Lung (tissue), 16 donors: Measurements from ENCODE around the gene LCE7A. TPM values are rescaled to one million over a fixed set of nuclear protein-coding genes. Genes with fewer than 3 reads are reported as not detected.

Experiments used
- ATAC-seq: fragments of 200-7000 bp; cut with Tn5 transposase; one replicate; pipeline ENCODE4 v1.9.1; 2020; ENCODE audit warnings: moderate number of reproducible peaks; ENCODE audit not compliant: insufficient read depth, low FRiP score
- DNase-seq, 3 donors: peaks; one replicate each; pipeline ENCODE4 v3.0.0-alpha.2; 2013 to 2017
- H3K27ac ChIP-seq, 2 donors: one replicate each; pipeline ENCODE4 v1.5.1; 2013; ENCODE audit warnings: mild to moderate bottlenecking in 2 of 2, moderate library complexity in 2 of 2, control low read depth in 1 of 2, inconsistent platforms in 1 of 2, low read depth in 1 of 2, low read length in 1 of 2
- H3K27me3 ChIP-seq, 3 donors: one replicate each; pipeline ENCODE4 v1.5.1; 2013; ENCODE audit warnings: low read length in 2 of 3; ENCODE audit not compliant: control insufficient read depth in 3 of 3, insufficient read depth in 3 of 3
- H3K36me3 ChIP-seq, 4 donors: one replicate each; pipeline ENCODE4 v1.5.1; 2013; ENCODE audit warnings: low read length in 4 of 4, mild to moderate bottlenecking in 1 of 4, moderate library complexity in 1 of 4; ENCODE audit not compliant: control insufficient read depth in 4 of 4, insufficient read depth in 4 of 4
- H3K4me1 ChIP-seq, 5 donors: one replicate each; pipeline ENCODE4 v1.5.1; 2013; ENCODE audit warnings: low read length in 5 of 5, mild to moderate bottlenecking in 2 of 5, moderate library complexity in 1 of 5; ENCODE audit not compliant: control insufficient read depth in 5 of 5, insufficient read depth in 5 of 5
- H3K4me3 ChIP-seq: one replicate; pipeline ENCODE4 v1.5.1; 2013; ENCODE audit warnings: mild to moderate bottlenecking, control low read depth, moderate library complexity
- H3K9ac ChIP-seq, 2 donors: one replicate each; pipeline ENCODE4 v1.5.1; 2013; ENCODE audit warnings: low read length in 2 of 2, control low read depth in 1 of 2; ENCODE audit not compliant: insufficient read depth in 1 of 2
- H3K9me3 ChIP-seq, 4 donors: one replicate each; pipeline ENCODE4 v1.5.1; 2013; ENCODE audit warnings: low read length in 3 of 4, mild to moderate bottlenecking in 1 of 4, moderate library complexity in 1 of 4; ENCODE audit not compliant: control insufficient read depth in 4 of 4, insufficient read depth in 3 of 4
- CTCF ChIP-seq: IDR thresholded peaks from 2 replicates; pipeline ENCODE4 v1.5.1; 2012; ENCODE audit warnings: mild to moderate bottlenecking; ENCODE audit errors: control extremely low read depth, extremely low read depth
- WGBS, 2 donors: extraction: QIAGEN DNeasy Blood & Tissue Kit; methylation state at CpG; one replicate each; pipeline ENCODE4 v1.1.7; 2013; 5-methylcytosine and 5-hydroxymethylcytosine counted together
- long read RNA-seq, 5 donors: transcript quantifications; one replicate each; lab custom pipeline, GENCODE V29; 2026
- polyA plus RNA-seq, 2 donors: library from polyadenylated mRNA; stranded (reverse); fragments of 200-250 nt; gene quantifications; one replicate each; pipeline ENCODE4 v1.2.1, GENCODE V29; 2013
- total RNA-seq, 2 donors: library from RNA; depleted of rRNA in 1 of 2; stranded (reverse); fragments of >200 nt in 1 of 2; gene quantifications; one replicate each; pipeline ENCODE4 v1.2.1, GENCODE V29; 2014 to 2021
- donor health status: control.
- donor health status: control.
- donor health status: Bipolar disorder and iron deficiency.
- donor health status: healthy.
- donor health status: DM: yes; HTN: yes; CAD: no.

Gene LCE7A
- not detected for total RNA-seq
- not detected for polyA plus RNA-seq
- long read RNA-seq, donor 1: 0 reads
- long read RNA-seq, donor 2: 0 reads
- long read RNA-seq, donor 3: 0 reads
- long read RNA-seq, donor 4: 0 reads
- long read RNA-seq, donor 5: 0 reads

GRCh38 chr1:152859696-152860095 lies at the start of gene LCE7A:
TSS of gene LCE7A (plus strand) at chr1:152859996. CDS start at chr1:152860698, 702 bp downstream.
- Histone ChIP-seq H3K9ac (no peak within 1 kb of the TSS), H3K4me1 (peaks cover 0 to 2% (median 0%) of the 10 kb centered on the region in 5 donors), H3K27ac (no peak within 1 kb of the TSS), H3K36me3 (no peaks in the 10 kb centered on the region), H3K4me3 (no peak within 1 kb of the TSS), H3K27me3 (peaks cover 0 to 3% (median 0%) of the 10 kb centered on the region in 3 donors), H3K9me3 (peaks cover 0 to 3% (median 0%) of the 10 kb centered on the region in 4 donors)
- TF ChIP-seq CTCF: no peak
- ATAC-seq (no peak), DNase-seq (no peak)
- 85 to 93% methylated on average over 3 of the region's 3 CpGs for WGBS, 2 donors

DNA sequence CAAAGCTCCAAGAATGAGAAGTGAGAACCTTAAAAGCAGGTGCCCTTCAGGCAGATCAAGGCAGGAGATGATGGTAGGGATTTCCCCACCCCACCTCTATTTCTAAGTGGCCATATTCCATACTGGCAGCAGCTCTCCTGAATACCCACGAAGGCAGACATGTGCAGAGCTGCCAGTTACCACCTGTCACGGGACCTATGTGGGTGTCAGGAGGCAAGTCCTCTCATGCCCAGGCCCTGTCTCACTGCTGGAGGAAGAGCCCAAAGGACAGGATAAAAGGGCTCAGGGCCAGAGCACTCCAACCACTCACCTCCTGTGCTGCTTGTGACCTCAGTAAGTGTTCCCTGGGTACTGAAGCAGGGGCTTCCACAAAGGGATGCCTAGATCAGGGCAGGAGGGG lies 48.7 kb upstream of the LCE7A start:
- Histone ChIP-seq H3K9me3 (peaks cover 0 to 3% (median 0%) of the 10 kb centered on the region in 4 donors), H3K4me1 (no peaks in the 10 kb centered on the region), H3K4me3 (no peak overlapping the region), H3K27ac (no peak overlapping the region), H3K9ac (no peak overlapping the region), H3K27me3 (no peaks in the 10 kb centered on the region), H3K36me3 (no peaks in the 10 kb centered on the region)
- 72 to 75% methylated on average over 2 of the region's 2 CpGs for WGBS, 2 donors
- DNase-seq: no peak
- no peak for ATAC-seq
- TF ChIP-seq CTCF: no peak

- Histone ChIP-seq H3K9me3 (peaks cover 0 to 3% (median 0%) of the 10 kb centered on the region in 4 donors), H3K36me3 (no peaks in the 10 kb centered on the region), H3K9ac (no peak within 1 kb of the TSS), H3K4me1 (no peaks in the 10 kb centered on the region), H3K27ac (no peak within 1 kb of the TSS), H3K27me3 (no peaks in the 10 kb centered on the region), H3K4me3 (no peak within 1 kb of the TSS)
- TF ChIP-seq CTCF: no peak
- DNase-seq (no peak), ATAC-seq (no peak)
- WGBS, 2 donors: 66 to 67% methylated on average over 2 of the region's 2 CpGs
Measured at GRCh38 chr1:152811671-152812070, 48.1 kb upstream of the LCE7A start, which contains the start of gene LCE1B. TSS of gene LCE1B (plus strand) at chr1:152811971. CDS start at chr1:152812447, 476 bp downstream.

DNA sequence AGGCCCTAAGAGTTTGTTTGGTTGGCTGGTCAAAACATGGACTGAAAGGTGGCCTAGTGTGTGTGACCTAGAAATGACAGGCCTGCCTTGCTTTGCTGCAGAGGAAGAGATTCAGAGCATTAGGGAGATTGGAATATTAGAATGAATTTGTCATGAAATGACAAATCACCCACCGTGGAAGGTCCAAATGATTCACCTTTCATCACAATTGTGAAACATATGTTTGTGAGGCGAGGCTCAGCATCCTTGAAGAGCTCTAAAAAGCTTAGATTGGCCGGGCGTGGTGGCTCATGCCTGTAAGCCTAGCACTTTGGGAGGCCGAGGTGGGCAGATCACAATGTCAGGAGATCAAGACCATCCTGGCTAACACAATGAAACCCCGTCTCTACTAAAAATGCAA lies 42.5 kb upstream of the LCE7A start:
- no peak for TF ChIP-seq CTCF
- no peak overlapping the region for H3K9ac ChIP-seq
- H3K27me3 ChIP-seq: no peaks in the 10 kb centered on the region
- H3K4me1 ChIP-seq: no peaks in the 10 kb centered on the region
- ATAC-seq (no peak), DNase-seq (no peak)
- no peaks in the 10 kb centered on the region for H3K36me3 ChIP-seq
- H3K4me3 ChIP-seq: no peak overlapping the region
- H3K9me3 ChIP-seq: no peaks in the 10 kb centered on the region
- no peak overlapping the region for H3K27ac ChIP-seq
- WGBS, 2 donors: 84 to 88% methylated on average over 6 of the region's 6 CpGs
